ENCODE measurements around the gene SSU72.

The SSU72 gene

GRCh38 chr1:1574721-1575537, at the start of gene SSU72:
SSU72 (minus strand) TSS chr1:1574863; CDS start chr1:1574557, 306 bp downstream.
- peak; percentile 94 for DNase-seq

- DNase-seq, result no peak
These were observed 49.2 kb upstream of the SSU72 start for GRCh38 chr1:1623631-1624442.

- DNase-seq, result no peak
These were observed 48.5 kb upstream of the SSU72 start for GRCh38 chr1:1623181-1623630.

- no peak for DNase-seq
These were observed 48.1 kb upstream of the SSU72 start for GRCh38 chr1:1622788-1623094.

GRCh38 chr1:1622010-1622787, 47.5 kb upstream of the SSU72 start:
- peak; percentile 7 for DNase-seq

GRCh38 chr1:1621173-1622009, 46.7 kb upstream of the SSU72 start:
- DNase-seq, result no peak

GRCh38 chr1:1620433-1621139, 45.9 kb upstream of the SSU72 start:
- no peak for DNase-seq

- DNase-seq, result peak; percentile 10
These were observed 45.3 kb upstream of the SSU72 start for GRCh38 chr1:1619917-1620361.

GRCh38 chr1:1618396-1619068, 43.9 kb upstream of the SSU72 start:
- no peak for DNase-seq

- no peak for DNase-seq
These were observed 43.3 kb upstream of the SSU72 start for GRCh38 chr1:1617925-1618324.

GRCh38 chr1:1617516-1617915, 42.9 kb upstream of the SSU72 start:
- DNase-seq, result peak; percentile 8

GRCh38 chr1:1616838-1617237, 42.2 kb upstream of the SSU72 start:
- DNase-seq, result no peak

- DNase-seq, result peak; percentile 53
These were observed 41.6 kb upstream of the SSU72 start for GRCh38 chr1:1616045-1616790.

- peak; percentile 97 for DNase-seq
These were observed 40.8 kb upstream of the SSU72 start, which contains the start of gene MIB2 for GRCh38 chr1:1615256-1616044. MIB2 (plus strand) TSS chr1:1615500; CDS start chr1:1623453, 7,953 bp downstream.

- DNase-seq, result no peak
These were observed 40.2 kb upstream of the SSU72 start for GRCh38 chr1:1614954-1615255.

GRCh38 chr1:1614204-1614953, 39.7 kb upstream of the SSU72 start:
- peak; percentile 66 for DNase-seq

GRCh38 chr1:1613509-1614082, 38.9 kb upstream of the SSU72 start:
- DNase-seq, result no peak

GRCh38 chr1:1612104-1612400, 37.4 kb upstream of the SSU72 start:
- DNase-seq, result no peak

- no peak for DNase-seq
These were observed 36.1 kb upstream of the SSU72 start for GRCh38 chr1:1610796-1611195.

Measured in activated naive CD4-positive, alpha-beta T cell treated with anti-CD3 and anti-CD28 coated beads, Interleukin-2, amount 50 U/mL, for 16 hours (primary cell).